NCI-H524 treated with DMSO at 0.1 percent for 48 hours (cell line): ENCODE data around the gene IL32.

Experiments
- DNase-seq: peaks from one replicate; lab custom pipeline; 2025; lab: John Stamatoyannopoulos, UW

IL32 gene, protein sequence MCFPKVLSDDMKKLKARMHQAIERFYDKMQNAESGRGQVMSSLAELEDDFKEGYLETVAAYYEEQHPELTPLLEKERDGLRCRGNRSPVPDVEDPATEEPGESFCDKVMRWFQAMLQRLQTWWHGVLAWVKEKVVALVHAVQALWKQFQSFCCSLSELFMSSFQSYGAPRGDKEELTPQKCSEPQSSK

DNA sequence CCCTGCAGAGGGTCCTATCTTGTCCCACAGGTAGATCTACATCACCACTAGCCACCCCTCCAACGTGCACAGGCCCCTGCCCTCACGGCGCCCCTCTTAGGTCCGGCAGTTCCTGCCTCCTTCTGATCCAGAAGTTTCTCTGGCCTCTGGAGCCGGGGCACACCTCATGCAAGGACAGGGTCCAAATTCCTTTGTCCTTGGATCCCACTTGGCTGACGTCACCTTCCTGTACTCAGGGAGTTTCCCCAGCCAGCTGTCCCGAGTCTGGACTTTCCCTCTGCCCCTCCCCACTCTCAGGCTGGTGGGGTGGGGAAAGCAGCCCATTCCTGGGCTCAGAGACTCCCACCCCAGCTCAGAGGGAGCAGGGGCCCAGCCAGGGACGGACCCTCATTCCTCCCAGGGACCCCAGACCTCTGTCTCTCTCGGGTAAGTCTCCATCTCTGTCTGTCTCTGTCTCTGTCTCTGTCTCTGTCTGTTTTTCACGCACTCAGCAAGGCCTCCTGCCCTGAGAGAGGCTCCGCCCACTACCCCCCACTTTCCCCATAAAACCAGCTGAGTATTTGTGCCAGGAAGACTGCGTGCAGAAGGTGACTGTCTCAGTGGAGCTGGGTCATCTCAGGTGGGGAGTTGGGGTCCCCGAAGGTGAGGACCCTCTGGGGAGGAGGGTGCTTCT, at the start of gene IL32:
IL32 (plus strand) TSS at position 572 of the 673 bp plus-strand sequence. CDS start 172 bp downstream, outside the sequence.
- no peak for DNase-seq

DNA sequence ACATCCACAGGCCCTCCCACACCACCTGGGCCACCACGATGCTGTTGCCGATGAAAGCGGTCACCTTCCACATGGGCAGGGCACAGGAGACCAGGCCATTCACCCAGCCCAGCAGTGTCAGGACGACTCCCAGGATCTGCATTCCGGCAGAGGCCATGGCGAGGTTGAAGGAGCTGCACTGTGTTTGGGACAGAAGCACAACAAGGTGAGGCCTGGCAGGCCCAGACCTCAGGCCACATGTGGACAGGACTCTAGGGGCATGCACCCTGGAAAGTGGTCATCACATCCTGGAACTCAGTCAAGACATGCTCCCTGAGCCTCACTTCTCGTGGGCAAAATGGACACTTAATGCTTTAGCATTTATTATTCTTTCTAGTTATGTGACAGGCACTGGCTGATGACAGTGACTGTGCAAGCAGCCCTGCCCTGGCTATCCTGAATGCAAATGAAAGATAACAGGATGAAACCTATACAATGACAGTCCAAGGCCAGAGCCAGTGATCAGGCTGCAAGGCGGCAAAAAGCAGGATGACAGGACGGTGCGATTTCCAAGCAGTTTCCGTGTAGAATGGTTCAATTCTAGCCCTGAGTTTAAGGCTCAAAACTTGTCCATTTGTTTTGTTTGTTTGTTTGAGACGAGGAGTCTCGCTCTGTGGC, 49.4 kb upstream of the IL32 start:
- no peak for DNase-seq

DNA sequence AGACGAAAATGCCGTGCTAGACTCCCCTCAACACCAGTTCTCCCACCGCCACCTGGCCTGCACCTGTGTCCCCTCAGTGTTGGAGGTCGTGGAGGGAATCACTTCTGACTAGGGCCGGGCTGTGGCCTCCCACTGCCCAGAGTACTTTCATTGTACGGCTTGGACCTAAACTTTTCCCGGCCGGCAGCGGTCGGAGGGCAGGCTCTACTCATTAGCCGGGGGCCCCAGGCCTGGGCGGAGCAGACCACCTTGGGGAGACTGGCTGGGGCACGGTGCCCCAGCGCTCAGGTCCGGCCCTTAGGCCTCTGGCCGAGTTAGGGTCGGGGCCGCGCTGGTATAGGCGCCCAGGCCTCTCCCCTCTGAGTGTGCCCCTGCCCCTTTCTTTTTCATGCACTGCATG, 48.1 kb upstream of the IL32 start:
- DNase-seq = no peak

DNA sequence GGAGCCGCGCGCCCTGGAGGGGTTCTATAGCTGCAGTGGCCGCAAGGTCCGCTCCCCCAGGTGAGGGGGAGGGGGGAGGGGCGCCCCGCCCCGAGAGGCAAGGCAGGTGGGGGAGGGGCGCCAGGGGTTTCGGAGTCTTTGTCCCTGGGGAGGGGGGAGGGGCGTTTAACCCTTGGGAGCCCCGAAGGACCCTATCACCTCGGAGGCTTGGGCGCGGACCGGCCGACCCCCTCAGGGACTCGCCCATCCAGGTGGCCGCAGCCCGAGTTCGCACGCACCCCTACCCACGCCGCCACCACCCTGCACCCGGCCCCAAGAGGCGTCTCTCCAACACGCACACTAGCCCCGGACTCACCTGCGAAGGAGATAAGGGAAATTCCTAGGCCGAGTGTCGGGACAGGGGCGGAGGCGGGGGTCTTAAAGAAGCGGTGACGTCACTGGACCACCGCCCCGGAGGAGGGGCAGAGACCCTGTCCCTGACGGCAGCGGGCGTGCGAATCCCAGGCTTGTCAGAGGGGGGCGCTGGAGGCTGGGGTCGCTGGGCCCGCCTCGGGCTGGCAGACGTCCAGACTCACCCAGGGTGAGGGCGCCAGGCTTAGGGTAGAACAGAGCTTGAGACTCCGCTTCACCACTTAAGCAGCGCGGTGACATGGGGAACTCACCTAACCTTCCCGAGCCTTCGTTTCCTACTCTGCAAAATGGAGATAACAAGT, 47.5 kb upstream of the IL32 start, which contains the start of gene CLDN6:
CLDN6 (minus strand) TSS at position 390 of the 713 bp plus-strand sequence. CDS start 2,162 bp downstream, outside the sequence.
- DNase-seq = no peak

DNA sequence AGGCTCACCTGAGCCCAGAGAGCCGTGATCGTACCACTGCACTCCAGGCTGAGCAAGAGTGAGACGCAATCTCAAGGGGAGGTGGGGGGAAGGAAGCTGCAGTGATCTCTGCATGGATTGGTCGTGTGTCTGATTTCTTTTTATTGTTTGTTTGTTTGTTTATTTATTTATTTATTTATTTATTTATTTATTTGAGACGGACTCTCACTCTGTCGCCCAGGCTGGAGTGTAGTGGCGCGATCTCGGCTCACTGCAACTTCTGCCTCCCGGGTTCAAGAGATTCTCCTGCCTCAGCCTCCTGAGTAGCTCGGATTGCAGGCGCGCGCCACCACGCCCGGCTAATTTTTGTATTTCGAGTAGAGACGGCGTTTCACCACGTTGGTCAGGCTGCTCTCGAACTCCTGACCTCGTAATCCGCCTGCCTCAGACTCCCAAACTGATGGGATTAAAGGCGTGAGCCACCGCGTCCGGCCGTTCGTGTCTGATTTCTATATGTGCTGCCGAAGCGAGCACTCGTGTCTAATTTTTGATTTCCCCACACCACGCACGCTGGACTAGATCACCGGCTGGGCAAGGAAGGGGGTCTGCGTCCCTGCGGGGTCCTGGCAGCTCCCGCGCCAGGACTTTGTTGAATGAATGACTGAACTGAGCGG, 45.7 kb upstream of the IL32 start:
- DNase-seq = no peak

DNA sequence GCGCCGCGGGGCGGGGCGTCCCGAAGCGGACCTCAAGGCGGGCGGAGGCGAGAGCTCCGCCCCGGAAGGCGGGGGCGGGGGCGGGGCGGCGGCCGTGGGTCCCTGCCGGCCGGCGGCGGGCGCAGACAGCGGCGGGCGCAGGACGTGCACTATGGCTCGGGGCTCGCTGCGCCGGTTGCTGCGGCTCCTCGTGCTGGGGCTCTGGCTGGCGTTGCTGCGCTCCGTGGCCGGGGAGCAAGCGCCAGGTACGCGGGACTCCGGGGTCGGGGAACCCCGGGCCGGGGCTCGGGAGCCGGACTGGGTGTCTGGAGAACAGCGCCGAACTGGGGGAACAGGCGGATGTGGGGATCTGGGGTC, 45.2 kb upstream of the IL32 start, which contains the start of gene TNFRSF12A:
TNFRSF12A (plus strand) TSS at position 122 of the 357 bp plus-strand sequence; CDS start at position 152, 30 bp downstream.
- DNase-seq = no peak

DNA sequence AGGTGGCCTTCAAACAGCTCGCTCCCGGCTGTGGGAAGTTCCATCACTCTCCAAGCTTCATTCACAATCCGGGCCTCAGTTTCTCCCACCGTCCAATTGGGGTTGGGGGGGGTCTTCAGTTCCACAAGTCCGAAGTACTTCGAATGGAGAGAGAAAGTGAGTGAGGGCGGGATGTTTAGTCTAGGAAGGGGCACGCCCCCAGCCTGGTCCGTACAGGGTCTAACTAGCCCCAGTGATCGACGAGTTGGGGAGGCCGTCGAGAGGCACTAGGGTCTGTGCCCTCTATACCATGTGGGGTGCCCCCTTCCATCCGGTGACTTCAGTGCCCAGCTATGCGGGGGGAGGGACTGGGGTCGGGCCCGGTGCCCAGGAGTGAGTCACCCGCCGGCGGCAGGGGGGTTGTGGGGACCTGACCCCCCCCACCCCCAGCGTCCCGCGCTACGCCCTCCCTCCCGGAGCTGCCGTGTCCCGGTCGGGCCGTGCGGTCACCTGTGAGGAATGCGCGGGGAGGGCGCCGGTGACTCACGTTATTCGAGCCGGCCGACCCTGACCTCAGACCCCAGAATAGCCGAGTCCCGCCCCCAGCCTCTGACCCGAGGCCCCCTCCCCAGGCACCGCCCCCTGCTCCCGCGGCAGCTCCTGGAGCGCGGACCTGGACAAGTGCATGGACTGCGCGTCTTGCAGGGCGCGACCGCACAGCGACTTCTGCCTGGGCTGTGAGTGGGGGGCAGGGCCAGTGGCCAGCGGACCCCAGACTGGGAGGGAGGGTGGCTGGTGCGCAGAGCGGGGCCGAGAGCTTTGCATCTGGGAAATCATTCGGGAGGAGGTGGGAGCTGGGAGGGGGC, 44.6 kb upstream of the IL32 start:
- DNase-seq = no peak

DNA sequence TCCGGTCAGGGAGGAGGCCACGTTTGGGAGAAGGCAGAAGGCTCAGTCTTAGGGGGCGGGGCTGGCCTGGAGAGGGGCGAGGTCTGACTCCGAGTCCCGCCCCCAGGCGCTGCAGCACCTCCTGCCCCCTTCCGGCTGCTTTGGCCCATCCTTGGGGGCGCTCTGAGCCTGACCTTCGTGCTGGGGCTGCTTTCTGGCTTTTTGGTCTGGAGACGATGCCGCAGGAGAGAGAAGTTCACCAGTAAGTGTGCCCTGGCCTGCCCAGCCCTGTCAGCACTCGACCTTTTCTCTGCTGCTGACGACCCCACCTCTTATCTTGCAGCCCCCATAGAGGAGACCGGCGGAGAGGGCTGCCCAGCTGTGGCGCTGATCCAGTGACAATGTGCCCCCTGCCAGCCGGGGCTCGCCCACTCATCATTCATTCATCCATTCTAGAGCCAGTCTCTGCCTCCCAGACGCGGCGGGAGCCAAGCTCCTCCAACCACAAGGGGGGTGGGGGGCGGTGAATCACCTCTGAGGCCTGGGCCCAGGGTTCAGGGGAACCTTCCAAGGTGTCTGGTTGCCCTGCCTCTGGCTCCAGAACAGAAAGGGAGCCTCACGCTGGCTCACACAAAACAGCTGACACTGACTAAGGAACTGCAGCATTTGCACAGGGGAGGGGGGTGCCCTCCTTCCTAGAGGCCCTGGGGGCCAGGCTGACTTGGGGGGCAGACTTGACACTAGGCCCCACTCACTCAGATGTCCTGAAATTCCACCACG, 43.8 kb upstream of the IL32 start:
- DNase-seq = no peak

DNA sequence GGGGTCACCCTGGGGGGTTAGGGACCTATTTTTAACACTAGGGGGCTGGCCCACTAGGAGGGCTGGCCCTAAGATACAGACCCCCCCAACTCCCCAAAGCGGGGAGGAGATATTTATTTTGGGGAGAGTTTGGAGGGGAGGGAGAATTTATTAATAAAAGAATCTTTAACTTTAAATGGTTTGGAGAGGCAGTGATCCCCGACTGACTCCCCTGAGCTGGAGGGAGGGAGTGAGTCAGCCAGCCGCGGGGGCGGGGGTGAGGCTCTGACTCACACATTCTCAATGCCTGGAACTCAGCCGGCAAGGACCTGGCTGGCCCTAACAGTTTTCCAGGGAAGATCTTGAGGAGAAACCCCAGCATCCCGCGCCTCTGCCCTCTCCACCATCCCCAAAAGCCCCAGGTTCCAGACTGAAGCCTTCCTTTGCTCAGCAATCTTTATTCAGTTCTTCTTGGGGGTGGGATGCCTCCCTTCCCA, 43.2 kb upstream of the IL32 start:
- no peak for DNase-seq

DNA sequence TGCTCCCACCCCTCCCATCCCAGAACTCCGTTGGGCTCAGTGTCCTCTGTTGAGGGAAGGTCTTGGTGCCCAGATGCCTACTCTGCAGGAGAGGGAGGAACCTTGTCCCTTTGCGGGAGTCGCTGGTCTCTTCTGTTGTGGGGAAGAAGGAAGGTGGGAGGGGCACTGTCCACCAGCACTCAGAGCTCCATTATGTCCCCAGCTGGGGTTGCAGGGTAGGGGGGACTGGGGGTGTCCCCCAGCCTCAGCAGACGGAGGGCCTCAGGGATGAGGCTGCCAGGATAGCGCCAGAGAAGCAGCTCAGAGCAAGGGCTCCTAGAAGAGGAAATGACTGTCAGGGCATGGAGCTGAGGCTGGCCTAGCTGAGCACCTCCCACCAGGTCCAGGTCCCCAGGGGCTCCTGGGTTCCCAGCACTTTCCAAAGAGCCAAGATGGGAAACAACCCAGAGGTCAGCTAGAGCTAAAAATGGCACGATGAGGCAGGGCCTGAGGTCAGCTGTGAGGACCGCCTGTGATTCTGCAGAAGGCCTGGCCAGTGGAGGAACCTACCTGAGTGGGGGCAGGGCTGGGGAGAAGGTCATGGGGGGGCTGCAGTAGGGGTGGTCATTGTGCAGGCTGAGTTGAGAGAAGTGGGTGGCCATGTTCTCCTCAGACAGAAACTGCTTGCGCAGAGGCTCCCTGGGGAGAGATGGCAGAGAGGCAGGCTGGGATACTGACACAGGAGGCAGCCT, 42.6 kb upstream of the IL32 start:
- DNase-seq = no peak

DNA sequence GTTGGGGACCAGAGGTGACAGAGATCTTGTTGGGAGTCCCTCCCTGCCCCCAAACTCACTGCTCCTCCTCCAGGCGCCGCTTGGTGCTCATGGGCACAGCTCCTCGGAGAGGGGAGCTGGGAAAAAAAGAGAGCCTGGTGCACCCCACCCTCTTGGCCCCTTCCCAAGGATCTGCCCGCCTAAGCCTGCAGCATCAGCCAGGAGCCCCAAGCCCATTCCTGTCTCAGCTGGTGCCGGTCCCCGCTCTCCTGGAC, 42.1 kb upstream of the IL32 start:
- no peak for DNase-seq

DNA sequence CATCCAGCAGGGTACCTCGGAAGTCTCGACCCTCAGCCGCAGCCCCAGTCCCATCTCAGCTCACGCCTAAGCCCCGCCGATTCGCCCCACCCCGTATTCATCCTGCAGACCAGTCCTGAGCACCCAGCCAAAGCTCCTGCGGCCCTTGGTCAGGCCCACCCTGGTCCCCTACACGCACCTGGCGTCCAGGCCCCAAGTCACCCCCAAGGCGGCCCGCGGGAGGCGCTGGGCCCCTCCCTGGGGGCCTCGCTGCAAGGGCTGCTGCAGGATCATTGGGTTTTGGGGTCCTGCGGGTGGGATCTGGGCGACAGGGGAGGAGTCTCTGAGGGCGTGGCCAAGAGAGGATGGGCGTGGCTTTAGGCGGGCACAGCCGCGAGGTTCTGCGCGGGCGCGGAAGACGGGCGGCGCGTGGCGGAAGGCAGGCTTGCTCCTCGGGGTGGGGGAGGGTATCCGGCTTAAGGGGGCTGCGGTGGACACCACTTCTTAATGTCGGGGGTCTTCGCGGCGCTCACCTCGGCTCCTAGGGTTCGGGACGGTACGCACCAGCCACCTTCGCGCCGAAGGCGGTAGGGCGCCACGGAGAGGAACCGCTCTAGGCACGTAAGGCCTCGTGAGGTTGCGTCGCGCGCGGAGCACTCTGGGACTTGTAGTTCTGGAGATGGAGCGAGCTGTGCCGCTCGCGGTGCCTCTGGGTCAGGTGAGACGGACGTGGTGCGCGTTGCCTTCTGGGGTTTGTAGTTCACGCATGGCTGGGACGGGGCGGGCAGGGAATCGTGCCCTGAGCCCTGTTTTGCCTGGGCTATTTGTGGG, 41.6 kb upstream of the IL32 start, which contains the start of the genes HCFC1R1 and THOC6:
HCFC1R1 (minus strand) TSS at position 274 of the 810 bp plus-strand sequence; CDS start at position 273, 1 bp downstream.
THOC6 (plus strand) TSS at position 367 of the 810 bp plus-strand sequence; CDS start at position 659, 292 bp downstream.
- DNase-seq = peak; percentile 82

DNA sequence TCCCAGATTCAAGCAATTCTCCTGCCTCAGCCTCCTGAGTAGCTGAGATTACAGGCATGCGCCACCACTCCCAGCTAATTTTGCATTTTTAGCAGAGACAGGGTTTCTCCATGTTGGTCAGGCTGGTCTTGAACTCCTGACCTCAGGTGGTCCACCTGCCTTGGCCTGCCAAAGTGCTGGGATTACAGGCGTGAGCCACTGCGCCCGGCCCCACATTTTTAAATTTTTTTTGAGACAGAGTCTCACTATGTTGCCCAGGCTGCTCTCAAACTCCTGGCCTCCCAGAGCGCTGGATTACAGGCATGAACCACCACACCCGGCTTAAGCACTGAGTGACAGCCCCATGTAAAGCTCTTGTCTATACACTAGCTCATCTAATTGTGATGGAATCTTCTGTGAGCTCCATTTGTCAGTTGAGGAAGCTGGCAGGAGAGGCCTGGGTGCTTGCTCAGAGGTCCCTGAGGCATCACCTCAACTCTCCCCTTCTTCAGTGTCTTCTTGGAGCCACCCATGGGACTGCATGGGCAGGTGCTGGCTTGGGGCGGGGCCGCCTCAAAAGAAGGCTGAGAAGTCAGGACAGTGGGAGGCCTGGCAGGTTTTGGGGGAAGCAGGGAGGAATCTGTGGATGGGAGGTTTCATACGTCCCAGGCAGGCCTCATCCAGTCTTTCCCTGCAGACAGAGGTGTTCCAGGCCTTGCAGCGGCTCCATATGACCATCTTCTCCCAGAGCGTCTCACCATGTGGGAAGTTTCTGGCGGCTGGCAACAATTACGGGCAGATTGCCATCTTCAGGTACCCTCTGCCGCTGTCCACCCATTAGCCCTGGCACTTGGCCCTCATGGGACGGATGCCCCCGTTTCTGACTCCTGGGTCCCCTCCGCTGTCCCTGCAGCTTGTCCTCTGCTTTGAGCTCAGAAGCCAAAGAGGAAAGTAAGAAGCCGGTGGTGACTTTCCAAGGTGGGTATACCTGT, 40.1 kb upstream of the IL32 start:
- DNase-seq = no peak

DNA sequence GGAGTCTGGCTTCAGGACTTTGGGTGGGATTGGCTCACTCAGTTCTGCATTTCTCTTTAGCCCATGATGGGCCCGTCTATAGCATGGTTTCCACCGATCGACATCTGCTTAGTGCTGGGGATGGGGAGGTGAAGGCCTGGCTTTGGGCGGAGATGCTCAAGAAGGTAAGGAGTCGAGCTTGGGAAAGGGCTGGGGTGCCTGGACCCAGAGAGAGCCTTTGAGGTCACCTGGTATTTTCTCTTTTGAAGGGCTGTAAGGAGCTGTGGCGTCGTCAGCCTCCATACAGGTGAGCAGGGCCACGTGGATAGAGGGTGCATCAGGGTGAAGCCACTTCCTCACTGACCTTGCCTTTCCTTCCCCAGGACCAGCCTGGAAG, 39.4 kb upstream of the IL32 start:
- no peak for DNase-seq

DNA sequence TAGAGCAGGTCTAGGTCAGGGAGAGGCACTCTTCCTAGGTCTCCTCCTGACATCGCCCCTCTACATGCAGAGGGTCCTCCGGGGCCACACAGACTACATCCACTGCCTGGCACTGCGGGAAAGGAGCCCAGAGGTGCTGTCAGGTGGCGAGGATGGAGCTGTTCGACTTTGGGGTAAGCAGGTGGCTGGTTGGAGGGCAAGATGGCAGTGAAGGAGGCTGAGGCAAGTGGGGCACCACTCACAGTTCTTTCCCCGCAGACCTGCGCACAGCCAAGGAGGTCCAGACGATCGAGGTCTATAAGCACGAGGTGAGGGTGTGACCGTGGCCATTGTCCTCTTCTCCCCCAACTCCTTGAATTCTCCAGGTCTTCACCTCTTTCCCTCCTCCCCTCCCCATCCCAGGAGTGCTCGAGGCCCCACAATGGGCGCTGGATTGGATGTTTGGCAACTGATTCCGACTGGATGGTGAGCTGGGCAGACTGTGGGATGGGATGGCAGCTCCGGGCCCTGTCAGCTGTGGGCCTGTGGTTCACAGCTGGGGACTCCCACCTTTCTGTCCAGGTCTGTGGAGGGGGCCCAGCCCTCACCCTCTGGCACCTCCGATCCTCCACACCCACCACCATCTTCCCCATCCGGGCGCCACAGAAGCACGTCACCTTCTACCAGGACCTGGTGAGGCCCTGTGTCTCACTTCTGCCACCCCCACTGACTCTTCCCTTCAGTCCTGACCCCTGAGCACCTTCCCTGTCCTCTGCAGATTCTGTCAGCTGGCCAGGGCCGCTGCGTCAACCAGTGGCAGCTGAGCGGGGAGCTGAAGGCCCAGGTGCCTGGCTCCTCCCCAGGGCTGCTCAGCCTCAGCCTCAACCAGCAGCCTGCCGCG, 38.6 kb upstream of the IL32 start:
- no peak for DNase-seq

DNA sequence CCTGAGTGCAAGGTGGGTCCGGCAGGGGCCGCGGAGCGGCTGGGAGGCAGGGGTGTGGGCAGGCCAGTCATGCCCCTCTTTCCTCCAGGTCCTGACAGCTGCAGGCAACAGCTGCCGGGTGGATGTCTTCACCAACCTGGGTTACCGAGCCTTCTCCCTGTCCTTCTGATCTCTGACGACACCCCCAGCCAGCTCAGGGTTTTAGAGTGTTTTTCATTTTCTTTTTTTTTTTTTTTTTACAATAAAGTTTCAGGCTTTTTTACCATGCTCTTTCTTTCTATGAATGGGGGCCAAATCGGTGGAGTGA, 38.0 kb upstream of the IL32 start:
- DNase-seq = no peak
